AG10803 (cell line): Measurements from ENCODE around the gene PRORP.
A peak's percentile ranks its signal among the peaks of the same experiment; 100 is the strongest.
"Not testable (repeated sequence)": the region's sequence is repeated elsewhere in the genome, so short reads cannot be mapped to it uniquely, and the experiment has no call there.

Source experiments
- DNase-seq: peaks from one replicate; pipeline ENCODE4 v3.0.0; 2010; ENCODE audit warnings: low read depth
- H3K4me3 ChIP-seq: 2 replicates; pipeline ENCODE4 v1.5.1; 2011; ENCODE audit warnings: mild to moderate bottlenecking, low read length, control low read depth
- TF ChIP-seq, protein P1 (sequence below): conservative IDR thresholded peaks from 2 replicates; pipeline ENCODE4 v1.5.1; 2011; ENCODE audit warnings: mild to moderate bottlenecking, low read length, control low read depth, inconsistent platforms

Gene PRORP

DNA sequence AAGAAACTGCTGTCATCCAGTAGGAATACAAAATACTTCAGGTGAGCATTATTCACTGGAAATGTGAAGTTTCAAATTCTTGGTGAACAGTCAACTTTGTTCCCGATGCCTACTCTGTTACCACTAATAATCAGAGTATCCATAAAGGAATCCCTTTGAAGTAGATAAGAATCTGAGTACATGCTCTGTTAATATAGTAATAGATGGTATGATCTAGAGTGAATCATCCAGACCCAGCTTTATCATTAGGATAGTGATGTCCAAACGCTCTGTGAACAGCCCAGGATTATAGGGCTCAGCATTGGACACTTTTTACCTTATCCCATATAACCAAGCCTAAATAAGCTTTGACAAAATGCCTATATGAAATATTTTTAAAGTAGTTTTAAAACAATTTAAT lies 33.8 kb upstream of the PRORP start:
- TF ChIP-seq, protein P1, sequence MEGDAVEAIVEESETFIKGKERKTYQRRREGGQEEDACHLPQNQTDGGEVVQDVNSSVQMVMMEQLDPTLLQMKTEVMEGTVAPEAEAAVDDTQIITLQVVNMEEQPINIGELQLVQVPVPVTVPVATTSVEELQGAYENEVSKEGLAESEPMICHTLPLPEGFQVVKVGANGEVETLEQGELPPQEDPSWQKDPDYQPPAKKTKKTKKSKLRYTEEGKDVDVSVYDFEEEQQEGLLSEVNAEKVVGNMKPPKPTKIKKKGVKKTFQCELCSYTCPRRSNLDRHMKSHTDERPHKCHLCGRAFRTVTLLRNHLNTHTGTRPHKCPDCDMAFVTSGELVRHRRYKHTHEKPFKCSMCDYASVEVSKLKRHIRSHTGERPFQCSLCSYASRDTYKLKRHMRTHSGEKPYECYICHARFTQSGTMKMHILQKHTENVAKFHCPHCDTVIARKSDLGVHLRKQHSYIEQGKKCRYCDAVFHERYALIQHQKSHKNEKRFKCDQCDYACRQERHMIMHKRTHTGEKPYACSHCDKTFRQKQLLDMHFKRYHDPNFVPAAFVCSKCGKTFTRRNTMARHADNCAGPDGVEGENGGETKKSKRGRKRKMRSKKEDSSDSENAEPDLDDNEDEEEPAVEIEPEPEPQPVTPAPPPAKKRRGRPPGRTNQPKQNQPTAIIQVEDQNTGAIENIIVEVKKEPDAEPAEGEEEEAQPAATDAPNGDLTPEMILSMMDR: no peak
- H3K4me3 ChIP-seq: no peak overlapping the region
- DNase-seq: no peak

DNA sequence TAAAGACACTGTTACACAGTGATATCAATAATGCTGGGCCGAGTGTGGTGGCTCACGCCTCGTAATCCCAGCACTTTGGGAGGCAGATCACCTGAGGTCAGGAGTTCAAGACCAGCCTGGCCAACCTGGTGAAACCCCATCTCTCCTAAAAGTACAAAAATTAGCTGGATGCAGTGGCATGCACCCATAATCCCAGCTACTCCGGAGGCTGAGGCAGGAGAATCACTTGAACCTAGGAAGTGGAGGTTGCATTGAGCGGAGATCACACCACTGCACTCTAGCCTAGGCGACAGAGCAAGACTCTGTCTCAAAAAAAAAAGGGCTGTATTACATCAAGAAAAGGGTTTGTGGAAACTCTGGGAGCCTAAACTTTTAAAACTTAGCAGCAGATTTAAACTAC lies 27.7 kb upstream of the PRORP start:
- not testable (repeated sequence) for H3K4me3 ChIP-seq, DNase-seq

DNA sequence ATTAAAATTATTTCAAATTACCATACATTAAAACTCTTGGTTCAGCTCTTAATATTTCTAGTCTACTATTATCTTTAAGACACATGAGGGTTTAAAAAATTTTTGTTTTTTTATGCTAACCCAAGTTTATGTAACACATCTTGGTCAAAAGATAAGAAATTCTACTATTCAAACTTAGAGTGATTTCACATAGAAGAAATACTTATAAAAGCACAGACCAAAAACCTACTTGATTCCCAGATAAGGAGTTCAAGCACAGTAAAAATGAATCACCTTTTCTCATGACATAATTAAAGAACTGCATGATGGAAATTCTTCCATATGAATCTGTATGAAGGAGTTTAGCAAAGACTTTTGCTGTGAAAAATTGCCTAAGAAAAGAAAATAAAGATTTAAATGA lies 14.5 kb upstream of the PRORP start:
- H3K4me3 ChIP-seq: no peak overlapping the region
- TF ChIP-seq, protein P1: no peak
- no peak for DNase-seq

DNA sequence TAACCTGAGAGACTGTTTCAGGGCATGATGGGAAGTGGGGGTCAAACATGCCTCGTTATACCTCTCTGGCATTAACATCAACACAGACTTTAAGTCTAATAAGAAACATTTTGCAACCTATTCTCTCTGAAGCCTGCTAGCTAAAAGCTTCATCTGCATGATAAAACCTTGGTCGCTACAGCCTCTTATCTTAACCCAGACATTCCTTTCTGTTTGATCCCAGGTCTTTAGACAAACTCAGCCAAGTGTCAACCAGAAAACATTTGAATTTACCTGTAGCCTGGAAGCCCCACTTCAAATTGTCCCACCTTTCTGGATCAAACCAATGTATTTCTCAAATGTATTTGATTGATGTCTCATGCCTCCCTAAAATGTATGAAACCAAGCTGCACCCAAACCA lies 9.7 kb upstream of the PRORP start:
- no peak for DNase-seq
- TF ChIP-seq, protein P1: no peak
- no peak overlapping the region for H3K4me3 ChIP-seq

DNA sequence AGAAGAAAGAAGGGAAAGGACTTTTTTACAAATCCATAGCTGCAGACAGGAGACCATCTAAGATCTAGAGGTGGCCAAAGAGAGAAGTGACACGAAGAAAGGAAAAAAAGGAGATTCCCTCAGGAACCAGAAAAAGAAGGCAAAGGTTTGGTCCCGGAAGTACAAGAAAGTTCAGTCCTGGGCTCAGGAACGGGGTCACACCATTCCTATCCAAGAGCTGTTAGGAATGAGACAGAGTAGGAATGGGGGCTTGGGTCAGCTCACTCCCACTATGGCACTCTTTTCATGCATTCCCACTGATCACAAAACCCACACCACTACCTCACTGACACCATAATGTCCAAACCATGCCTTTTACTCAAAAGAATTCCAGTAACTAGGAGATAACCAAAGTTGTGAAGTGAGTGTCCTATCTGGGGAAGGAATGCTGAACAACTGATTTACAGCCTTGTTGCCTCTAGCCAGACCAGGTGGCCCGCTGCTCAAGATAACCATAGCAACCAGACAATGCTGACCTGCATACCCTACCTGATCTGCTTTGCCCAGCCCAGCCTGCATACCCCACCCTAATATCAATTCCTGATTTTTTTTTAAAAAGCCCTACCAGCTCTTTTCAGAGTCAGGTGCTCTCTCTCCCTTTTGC lies 8.9 kb upstream of the PRORP start:
- no peak overlapping the region for H3K4me3 ChIP-seq
- TF ChIP-seq, protein P1: no peak
- DNase-seq: no peak

DNA sequence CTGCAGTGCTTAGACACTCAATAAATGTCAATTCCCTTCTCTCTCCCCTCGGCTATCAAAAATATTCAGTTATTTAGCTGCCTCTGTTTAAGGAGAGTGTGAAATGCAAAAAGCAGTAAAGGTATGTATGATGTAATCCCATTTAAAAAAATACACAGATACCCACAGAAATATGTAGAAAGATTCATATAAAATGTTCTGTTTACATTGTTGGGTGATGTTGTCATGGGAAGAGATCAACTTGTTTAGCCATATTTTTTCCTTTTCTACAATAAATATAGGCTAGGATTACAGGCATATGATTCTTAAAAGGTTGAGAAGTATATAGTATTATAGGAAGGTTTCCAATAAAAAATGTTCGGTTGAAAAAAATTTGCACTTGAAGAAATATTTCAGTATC lies 8.3 kb upstream of the PRORP start:
- DNase-seq: peak; percentile 27
- TF ChIP-seq, protein P1: no peak
- no peak overlapping the region for H3K4me3 ChIP-seq

DNA sequence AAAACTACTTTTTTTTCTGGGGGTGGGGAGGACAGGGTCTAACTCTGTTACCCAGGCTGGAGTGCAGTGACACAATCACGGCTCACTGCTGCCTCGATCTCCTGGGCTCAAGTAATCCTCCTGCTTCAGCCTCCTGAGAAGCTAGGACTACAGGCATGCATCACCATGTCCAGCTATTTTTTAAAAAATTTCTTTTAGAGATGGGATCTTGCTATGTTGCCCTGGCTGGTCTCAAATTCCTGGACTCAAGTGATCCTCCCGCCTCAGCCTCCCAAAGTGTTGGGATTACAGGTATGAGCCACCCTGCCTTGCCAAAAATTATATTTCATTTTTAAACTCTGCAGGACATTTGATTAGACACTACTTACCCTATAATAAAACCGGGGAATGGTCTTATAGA lies 6.1 kb upstream of the PRORP start:
- TF ChIP-seq, protein P1: no peak
- no peak overlapping the region for H3K4me3 ChIP-seq
- no peak for DNase-seq

DNA sequence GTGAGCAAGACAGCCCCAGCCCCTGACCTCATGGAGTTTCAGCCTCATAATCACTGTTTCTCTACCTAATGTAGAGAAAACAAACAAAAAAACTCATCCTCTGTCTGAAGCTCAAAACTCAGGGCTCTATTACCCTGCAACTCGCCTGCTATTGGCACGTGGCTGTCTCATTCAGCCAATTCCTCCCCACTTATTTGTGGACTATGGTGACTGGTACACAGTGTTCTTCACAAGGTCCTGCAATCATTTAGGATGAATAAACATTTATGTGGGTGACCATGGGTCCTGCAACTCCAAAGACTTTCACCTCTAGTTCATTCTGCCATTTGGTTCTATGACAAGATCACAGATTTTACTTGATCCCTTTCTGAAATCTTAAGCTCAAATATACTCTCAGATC lies 5.2 kb upstream of the PRORP start:
- H3K4me3 ChIP-seq: no peak overlapping the region
- no peak for DNase-seq
- TF ChIP-seq, protein P1: no peak
